Liver (tissue), 3 donors: ENCODE results near the gene S100A16.

ENCODE experiments used
- CTCF ChIP-seq: fragments of 150-350 bp; IDR thresholded peaks from 2 replicates; pipeline ENCODE4 v1.5.1; 2017; ENCODE audit warnings: improper control_type of control experiment, low read depth, low read length; ENCODE audit not compliant: missing input control
- EGR1 ChIP-seq, 2 donors: IDR thresholded peaks; 2 replicates each; pipeline ENCODE4 v1.6.1; 2016 to 2018; ENCODE audit warnings: antibody characterized with exemption in 2 of 2, low read depth in 2 of 2
- TAF1 ChIP-seq: conservative IDR thresholded peaks from 2 replicates; pipeline ENCODE4 v1.6.1; 2016; ENCODE audit warnings: antibody characterized with exemption, mild to moderate bottlenecking
- donor health status: healthy.
- donor health status: healthy.

DNA sequence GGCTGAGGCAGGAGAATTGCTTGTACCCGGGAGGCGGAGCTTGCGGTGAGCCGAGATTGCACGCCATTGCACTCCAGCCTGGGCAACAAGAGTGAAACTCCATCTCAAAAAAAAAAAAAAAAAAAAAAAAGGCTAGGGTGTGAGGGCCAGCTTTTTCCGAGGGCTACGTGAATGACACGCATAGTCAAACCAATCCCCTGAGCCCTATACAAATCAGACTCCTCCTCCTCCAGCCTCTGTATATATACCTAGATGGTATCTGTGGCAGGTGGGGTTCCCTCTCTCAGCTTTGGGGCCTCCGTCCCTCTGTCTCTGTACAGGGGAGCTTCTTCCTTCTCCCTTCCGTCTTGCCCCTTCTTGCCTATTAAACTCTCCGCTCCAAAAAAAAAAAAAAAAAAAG, 6.7 kb downstream of the S100A16 start:
- TF ChIP-seq CTCF (no peak), TAF1 (no peak), EGR1 (IDR thresholded peaks at IDR 0.05; ENCODE audit: low read depth in 2 of 2) (no peak)
